ENCODE data around the gene FARSB. TPM values are rescaled to one million over a fixed set of nuclear protein-coding genes. Genes with fewer than 3 reads are reported as not detected.
A peak's percentile ranks its signal among the peaks of the same experiment; 100 is the strongest.

The FARSB gene
- total and polyA plus RNA-seq, 3 experiments from 2014 or later = 23.8 to 58.5 (median 57.0) TPM

DNA sequence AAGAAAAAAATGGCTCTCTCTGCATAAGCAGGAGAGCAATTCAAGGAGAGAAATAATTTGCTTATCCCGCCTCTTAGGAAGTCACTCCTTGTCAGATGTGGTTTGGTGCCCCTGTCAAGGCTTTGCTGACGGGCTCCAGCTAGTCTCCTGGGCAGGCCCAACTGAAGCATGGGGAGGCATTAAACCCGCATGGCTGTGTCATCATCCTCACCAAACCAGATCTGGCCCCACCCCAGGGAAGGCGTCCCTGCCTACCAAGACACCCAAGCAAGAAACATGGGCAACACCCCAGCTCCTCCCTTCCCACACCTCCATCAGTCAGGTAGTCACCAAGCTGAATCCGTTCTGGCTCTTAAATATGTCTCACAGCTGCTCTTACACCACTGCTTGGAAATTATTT lies 123.6 kb downstream of the FARSB start:
- Mint-ChIP-seq H3K9me3 (no peaks in the 10 kb centered on the region), H3K4me1 (no peaks in the 10 kb centered on the region), H3K4me3 (no peak overlapping the region), H3K27me3 (peaks cover 0 to 1% of the 10 kb centered on the region in 2 donors), H3K27ac (no peak overlapping the region), H3K36me3 (peaks cover 0 to 4% (median 0%) of the 10 kb centered on the region in 3 donors)
- Histone ChIP-seq H3K27me3 (ENCODE audit: insufficient read depth, low read length, poor library complexity, severe bottlenecking) (no peaks in the 10 kb centered on the region), H3K27ac (ENCODE audit: low read depth, low read length) (no peak overlapping the region), H3K4me1 (ENCODE audit: insufficient read depth, low read length) (no peaks in the 10 kb centered on the region), H3K9me3 (ENCODE audit: low read length) (no peaks in the 10 kb centered on the region), H3K4me3 (ENCODE audit: low read length) (no peak overlapping the region), H3K36me3 (ENCODE audit: insufficient read depth, low read length) (no peaks in the 10 kb centered on the region)
- ChIA-PET POLR2A (no interaction called here), CTCF (no interaction called here)
- DNase-seq = no peak

DNA sequence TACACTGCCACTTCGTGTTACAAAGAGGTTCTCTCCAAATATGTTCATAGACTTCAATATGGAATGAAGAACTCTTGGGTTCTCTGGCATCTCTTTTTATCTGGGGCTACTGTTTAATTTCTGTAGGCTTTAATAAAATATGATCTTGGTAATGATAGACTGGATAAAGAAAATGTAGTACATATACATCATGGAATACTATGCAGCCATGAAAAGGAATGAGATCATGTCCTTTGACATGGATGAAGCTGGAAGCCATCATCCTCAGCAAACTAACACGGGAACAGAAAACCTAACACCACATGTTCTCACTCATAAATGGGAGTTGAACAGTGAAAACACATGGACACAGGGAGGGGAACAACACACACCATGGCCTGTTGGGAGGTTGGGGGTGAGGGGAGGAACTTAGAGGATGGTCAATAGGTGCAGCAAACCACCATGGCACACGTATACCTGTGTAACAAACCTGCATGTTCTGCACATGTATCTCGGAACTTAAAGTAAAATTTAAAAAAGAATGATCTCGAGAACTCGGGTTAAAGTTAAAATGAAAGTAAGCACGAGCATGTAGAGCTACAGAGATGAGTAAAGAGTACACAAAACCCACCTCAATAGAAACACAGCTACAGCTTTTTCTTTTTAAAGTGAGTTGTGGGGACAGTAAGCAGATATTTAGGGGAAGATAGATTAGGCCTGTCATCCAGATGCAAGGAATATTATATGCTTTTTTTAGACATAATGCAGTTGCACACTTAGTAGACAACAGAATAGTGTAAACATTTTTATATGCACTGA lies 129.2 kb downstream of the FARSB start:
- no peak overlapping the region for H3K4me3 ChIP-seq (ENCODE audit: low read length)
- no peaks in the 10 kb centered on the region for H3K4me1 ChIP-seq (ENCODE audit: insufficient read depth, low read length)
- no peaks in the 10 kb centered on the region for H3K36me3 ChIP-seq (ENCODE audit: insufficient read depth, low read length)
- H3K9me3 ChIP-seq (ENCODE audit: low read length) = no peaks in the 10 kb centered on the region
- DNase-seq = no peak
- peaks cover 0 to 4% of the 10 kb centered on the region in 2 donors for H3K27me3 Mint-ChIP-seq
- peaks cover 0 to 7% (median 6%) of the 10 kb centered on the region in 3 donors for H3K4me1 Mint-ChIP-seq
- peak overlapping the region in 2 of 7 donors; percentile 4 to 30 for H3K4me3 Mint-ChIP-seq
- H3K27ac Mint-ChIP-seq = no peak overlapping the region
- peaks cover 4 to 8% (median 8%) of the 10 kb centered on the region in 3 donors for H3K36me3 Mint-ChIP-seq
- H3K27me3 ChIP-seq (ENCODE audit: insufficient read depth, low read length, poor library complexity, severe bottlenecking) = no peaks in the 10 kb centered on the region
- no peak overlapping the region for H3K27ac ChIP-seq (ENCODE audit: low read depth, low read length)
- peaks cover 0 to 4% (median 0%) of the 10 kb centered on the region in 5 donors for H3K9me3 Mint-ChIP-seq
- ChIA-PET CTCF (no interaction called here), POLR2A (no interaction called here)

GRCh38 chr2:222525811-222526210 lies 130.1 kb downstream of the FARSB start:
- no peak overlapping the region for H3K27ac ChIP-seq (ENCODE audit: low read depth, low read length)
- H3K4me1 ChIP-seq (ENCODE audit: insufficient read depth, low read length) = no peaks in the 10 kb centered on the region
- H3K9me3 ChIP-seq (ENCODE audit: low read length) = no peaks in the 10 kb centered on the region
- H3K4me3 ChIP-seq (ENCODE audit: low read length) = no peak overlapping the region
- H3K9me3 Mint-ChIP-seq = peaks cover 0 to 4% (median 0%) of the 10 kb centered on the region in 5 donors
- peaks cover 2 to 4% of the 10 kb centered on the region in 2 donors for H3K27me3 Mint-ChIP-seq
- no peak overlapping the region for H3K27ac Mint-ChIP-seq
- DNase-seq = no peak
- H3K4me3 Mint-ChIP-seq = no peak overlapping the region
- ChIA-PET CTCF (no interaction called here), POLR2A (no interaction called here)
- H3K4me1 Mint-ChIP-seq = peaks cover 0 to 7% (median 6%) of the 10 kb centered on the region in 3 donors
- H3K36me3 ChIP-seq (ENCODE audit: insufficient read depth, low read length) = no peaks in the 10 kb centered on the region
- no peaks in the 10 kb centered on the region for H3K27me3 ChIP-seq (ENCODE audit: insufficient read depth, low read length, poor library complexity, severe bottlenecking)
- peaks cover 4 to 8% (median 6%) of the 10 kb centered on the region in 3 donors for H3K36me3 Mint-ChIP-seq

DNA sequence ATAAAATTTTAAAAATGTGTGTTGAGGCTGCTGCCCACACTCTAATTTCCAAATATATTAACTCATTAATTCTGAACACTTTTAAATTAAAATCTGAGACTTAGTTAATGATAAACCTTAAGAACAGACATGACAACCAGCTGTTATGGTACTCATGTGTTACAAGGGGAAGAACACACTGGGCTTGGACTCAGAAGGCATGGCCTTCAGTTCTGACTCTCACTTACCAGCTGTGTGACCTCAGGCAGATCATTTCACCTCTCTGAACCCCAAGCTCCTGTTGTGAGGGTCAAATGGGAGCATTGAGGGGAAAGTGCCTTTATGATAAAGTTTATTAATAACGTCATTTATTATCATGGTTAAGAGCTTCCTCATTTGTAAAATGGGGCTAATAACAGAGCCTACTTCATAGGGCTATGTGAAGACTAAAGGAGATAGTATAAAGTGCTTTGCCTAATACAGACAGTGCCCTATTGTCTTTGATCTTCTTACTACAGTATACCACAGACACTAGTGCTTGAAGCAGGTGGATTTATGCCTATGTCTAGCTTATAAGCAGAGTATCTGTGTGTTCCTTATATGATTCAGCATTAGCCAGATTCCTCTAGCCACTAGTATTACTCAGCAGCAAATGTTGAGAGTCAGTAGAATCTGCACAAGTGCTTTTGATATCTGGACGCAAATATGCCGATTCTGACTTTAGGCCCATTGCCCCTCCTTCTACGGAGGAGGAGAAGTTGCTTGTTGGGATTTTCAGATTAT lies 131.9 kb downstream of the FARSB start:
- Histone ChIP-seq H3K36me3 (ENCODE audit: insufficient read depth, low read length) (no peaks in the 10 kb centered on the region), H3K27me3 (ENCODE audit: insufficient read depth, low read length, poor library complexity, severe bottlenecking) (no peaks in the 10 kb centered on the region), H3K27ac (ENCODE audit: low read depth, low read length) (no peak overlapping the region), H3K4me1 (ENCODE audit: insufficient read depth, low read length) (no peaks in the 10 kb centered on the region), H3K9me3 (ENCODE audit: low read length) (no peaks in the 10 kb centered on the region), H3K4me3 (ENCODE audit: low read length) (no peak overlapping the region)
- ChIA-PET CTCF (no interaction called here), POLR2A (no interaction called here)
- Mint-ChIP-seq H3K9me3 (peaks cover 0 to 4% (median 0%) of the 10 kb centered on the region in 5 donors), H3K36me3 (peaks cover 4 to 8% (median 5%) of the 10 kb centered on the region in 3 donors), H3K27me3 (peaks cover 3 to 6% of the 10 kb centered on the region in 2 donors), H3K4me1 (peaks cover 0 to 7% (median 6%) of the 10 kb centered on the region in 3 donors), H3K27ac (no peak overlapping the region), H3K4me3 (no peak overlapping the region)
- DNase-seq = no peak

GRCh38 chr2:222522082-222522481 lies 133.8 kb downstream of the FARSB start:
- Histone ChIP-seq H3K27ac (ENCODE audit: low read depth, low read length) (no peak overlapping the region), H3K36me3 (ENCODE audit: insufficient read depth, low read length) (no peaks in the 10 kb centered on the region), H3K9me3 (ENCODE audit: low read length) (no peaks in the 10 kb centered on the region), H3K4me1 (ENCODE audit: insufficient read depth, low read length) (no peaks in the 10 kb centered on the region), H3K4me3 (ENCODE audit: low read length) (no peak overlapping the region), H3K27me3 (ENCODE audit: insufficient read depth, low read length, poor library complexity, severe bottlenecking) (no peaks in the 10 kb centered on the region)
- ChIA-PET POLR2A (no interaction called here), CTCF (no interaction called here)
- Mint-ChIP-seq H3K27ac (no peak overlapping the region), H3K9me3 (peaks cover 0 to 4% (median 0%) of the 10 kb centered on the region in 5 donors), H3K4me3 (no peak overlapping the region), H3K4me1 (peaks cover 0 to 7% (median 6%) of the 10 kb centered on the region in 3 donors), H3K27me3 (peaks cover 5 to 6% of the 10 kb centered on the region in 2 donors), H3K36me3 (peaks cover 4 to 8% (median 4%) of the 10 kb centered on the region in 3 donors)
- DNase-seq = no peak

DNA sequence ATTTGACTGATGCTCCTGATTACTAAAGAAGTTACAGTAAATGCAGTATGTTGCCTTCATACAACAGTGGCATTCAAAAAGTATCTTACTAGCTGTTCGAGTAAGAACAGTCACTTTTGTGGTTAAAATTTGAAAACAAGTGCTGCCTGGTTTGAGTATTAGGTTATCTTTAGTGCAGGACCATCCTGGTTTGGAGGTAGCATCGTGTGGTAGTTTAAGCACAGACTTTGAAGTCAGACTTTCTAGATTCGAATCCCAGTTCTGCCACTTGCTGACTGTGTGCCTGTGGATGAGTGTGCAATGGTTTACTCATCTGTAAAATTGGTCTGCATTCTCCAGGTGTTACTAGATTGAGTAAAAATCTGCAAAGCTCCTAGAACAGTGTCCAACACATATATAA lies 134.8 kb downstream of the FARSB start:
- DNase-seq = no peak
- H3K36me3 ChIP-seq (ENCODE audit: insufficient read depth, low read length) = no peaks in the 10 kb centered on the region
- peaks cover 5 to 10% of the 10 kb centered on the region in 2 donors for H3K27me3 Mint-ChIP-seq
- H3K4me3 Mint-ChIP-seq = no peak overlapping the region
- H3K27ac Mint-ChIP-seq = no peak overlapping the region
- no peaks in the 10 kb centered on the region for H3K9me3 ChIP-seq (ENCODE audit: low read length)
- no peaks in the 10 kb centered on the region for H3K9me3 Mint-ChIP-seq
- CTCF ChIA-PET = no interaction called here
- no peaks in the 10 kb centered on the region for H3K4me1 ChIP-seq (ENCODE audit: insufficient read depth, low read length)
- no peak overlapping the region for H3K27ac ChIP-seq (ENCODE audit: low read depth, low read length)
- H3K4me3 ChIP-seq (ENCODE audit: low read length) = no peak overlapping the region
- POLR2A ChIA-PET = no interaction called here
- no peaks in the 10 kb centered on the region for H3K27me3 ChIP-seq (ENCODE audit: insufficient read depth, low read length, poor library complexity, severe bottlenecking)
- H3K4me1 Mint-ChIP-seq = no peaks in the 10 kb centered on the region
- peaks cover 1 to 6% (median 2%) of the 10 kb centered on the region in 3 donors for H3K36me3 Mint-ChIP-seq

Other genes starting within 250 kb of the FARSB start
- gene SGPP2, start 231.5 kb downstream of the FARSB start, total RNA-seq = 1 to 10 TPM; 6.5 to 7.6 TPM
- 2.2 TPM for gene SGPP2, start 231.5 kb downstream of the FARSB start, polyA plus RNA-seq
- gene MOGAT1, start 15.6 kb upstream of the FARSB start, total RNA-seq = not detected
- not detected for gene MOGAT1, start 15.6 kb upstream of the FARSB start, polyA plus RNA-seq
- 10 to 100 TPM; 38.6 to 41.4 TPM for gene ACSL3, start 204.9 kb upstream of the FARSB start, total RNA-seq
- 27.7 TPM for gene ACSL3, start 204.9 kb upstream of the FARSB start, polyA plus RNA-seq

All from CD8-positive, alpha-beta memory T cell (primary cell).